H1 (cell line): ENCODE data around the gene IGF2BP3. TPM values are rescaled to one million over a fixed set of nuclear protein-coding genes. Genes with fewer than 3 reads are reported as not detected.

ENCODE experiments used
- CTCF ChIA-PET: fragments of 300-600 bp; sonication (Branson Sonifier 250); formaldehyde crosslinking; loops from one replicate; lab custom pipeline; 2021; ENCODE audit not compliant: partially characterized antibody; lab: Charles Lee
- POLR2A ChIA-PET: fragments of 300-600 bp; sonication (Branson Sonifier 250); formaldehyde crosslinking; loops from one replicate; lab custom pipeline; 2021; ENCODE audit warnings: inconsistent platforms; ENCODE audit not compliant: partially characterized antibody; lab: Charles Lee
- DNase-seq, 2 experiments: peaks; one replicate each; pipeline versions ENCODE4 v3.0.0 to v3.0.0-alpha.2; 2010 to 2022; ENCODE audit warnings: low spot score in 2 of 2, low read depth in 1 of 2, mixed read lengths in 1 of 2
- FAIRE-seq: peaks from 2 replicates; lab custom pipeline; 2011; peaks lifted over from hg19 to GRCh38; lab: Jason Lieb, UNC
- H2AFZ ChIP-seq: 2 replicates; pipeline ENCODE4 v1.8.1; 2012; ENCODE audit warnings: low read length, inconsistent platforms
- H2AK5ac ChIP-seq: 2 replicates; pipeline ENCODE4 v1.6.1; 2013; ENCODE audit warnings: low read depth, low read length
- H2BK120ac ChIP-seq: replicated peaks from 2 replicates; pipeline ENCODE3; 2013; ENCODE audit warnings: low read depth, low read length, inconsistent platforms
- H2BK12ac ChIP-seq: 2 replicates; pipeline ENCODE4 v1.6.1; 2013; ENCODE audit warnings: low read depth, low read length
- H2BK15ac ChIP-seq: 2 replicates; pipeline ENCODE4 v1.6.1; 2013; ENCODE audit warnings: low read length
- H2BK20ac ChIP-seq: 2 replicates; pipeline ENCODE4 v1.6.1; 2013; ENCODE audit warnings: low read length
- H2BK5ac ChIP-seq: 2 replicates; pipeline ENCODE4 v1.6.1; 2013; ENCODE audit warnings: low read depth, low read length
- H3K14ac ChIP-seq: 2 replicates; pipeline ENCODE4 v1.6.1; 2013; ENCODE audit warnings: inconsistent platforms; ENCODE audit not compliant: insufficient read length
- H3K18ac ChIP-seq: 2 replicates; pipeline ENCODE4 v1.6.1; 2013; ENCODE audit warnings: low read length; ENCODE audit errors: extremely low read depth
- H3K23ac ChIP-seq: 2 replicates; pipeline ENCODE4 v1.6.1; 2013; ENCODE audit warnings: inconsistent platforms; ENCODE audit not compliant: insufficient read length
- H3K23me2 ChIP-seq: 2 replicates; pipeline ENCODE4 v1.6.1; 2013; ENCODE audit warnings: low read depth, low read length
- H3K27ac ChIP-seq: 2 replicates; pipeline ENCODE4 v1.6.1; 2011; ENCODE audit warnings: low read depth, low read length, inconsistent platforms
- H3K27me3 ChIP-seq, 4 experiments: replicated peaks in 1 of 4; 1 replicate in 1 of 4; 2 replicates in 3 of 4; pipeline versions ENCODE4 v1.6.1 to v1.8.1; 2011 to 2013; ENCODE audit warnings: low read length in 3 of 4, mild to moderate bottlenecking in 3 of 4, inconsistent platforms in 2 of 4, mixed read lengths in 2 of 4, moderate library complexity in 1 of 4; ENCODE audit not compliant: control insufficient read depth in 3 of 4, insufficient read depth in 3 of 4; ENCODE audit errors: extremely low read depth in 1 of 4
- H3K36me3 ChIP-seq, 4 experiments: 2 replicates each; pipeline versions ENCODE4 v1.6.1 to v1.8.1; 2011 to 2013; ENCODE audit warnings: mild to moderate bottlenecking in 4 of 4, low read length in 3 of 4, moderate library complexity in 2 of 4, control low read depth in 1 of 4, inconsistent platforms in 1 of 4; ENCODE audit not compliant: insufficient read depth in 4 of 4, control insufficient read depth in 2 of 4
- H3K4ac ChIP-seq: replicated peaks from 2 replicates; pipeline ENCODE3; 2013; ENCODE audit warnings: low read length, low read depth, mixed read lengths, inconsistent platforms; ENCODE audit not compliant: insufficient read length
- H3K4me1 ChIP-seq, 4 experiments: replicated peaks in 1 of 4; 1 replicate in 1 of 4; 2 replicates in 3 of 4; pipeline versions ENCODE4 v1.6.1 to v1.8.1; 2011 to 2013; ENCODE audit warnings: low read length in 3 of 4, inconsistent platforms in 2 of 4, mixed read lengths in 1 of 4; ENCODE audit not compliant: insufficient read depth in 4 of 4, control insufficient read depth in 3 of 4
- H3K4me2 ChIP-seq, 2 experiments: 2 replicates each; pipeline versions ENCODE4 v1.6.1 to v1.8.1; 2011 to 2013; ENCODE audit warnings: low read depth in 2 of 2, low read length in 2 of 2, control low read depth in 1 of 2, inconsistent platforms in 1 of 2, mild to moderate bottlenecking in 1 of 2; ENCODE audit not compliant: insufficient read depth in 1 of 2
- H3K4me3 ChIP-seq, 4 experiments: fragments of 200-600, 300-600 bp in 1 of 4; sonication (generic), shearing (Covaris generic), sonication (Bioruptor Twin) in 1 of 4; 2 replicates each; pipeline versions ENCODE4 v1.5.1 to v1.8.1; 2011 to 2016; ENCODE audit warnings: low read length in 4 of 4, low read depth in 3 of 4, control low read depth in 2 of 4, inconsistent platforms in 2 of 4, mild to moderate bottlenecking in 2 of 4, mixed read lengths in 1 of 4, moderate library complexity in 1 of 4; ENCODE audit not compliant: insufficient read depth in 2 of 4; ENCODE audit errors: extremely low read depth in 1 of 4
- H3K56ac ChIP-seq: replicated peaks from 2 replicates; pipeline ENCODE3; 2013; ENCODE audit warnings: low read depth, mild to moderate bottlenecking, mixed read lengths, low read length, inconsistent platforms; ENCODE audit not compliant: insufficient read length
- H3K79me1 ChIP-seq: 2 replicates; pipeline ENCODE4 v1.6.1; 2013; ENCODE audit warnings: low read depth, low read length, control low read depth
- H3K79me2 ChIP-seq, 2 experiments: 2 replicates each; pipeline versions ENCODE4 v1.6.1 to v1.8.1; 2012 to 2013; ENCODE audit warnings: low read length in 2 of 2, mild to moderate bottlenecking in 2 of 2, inconsistent platforms in 1 of 2; ENCODE audit not compliant: insufficient read depth in 2 of 2, control insufficient read depth in 1 of 2
- H3K9ac ChIP-seq, 4 experiments: replicated peaks in 1 of 4; 1 replicate in 1 of 4; 2 replicates in 3 of 4; pipeline versions ENCODE4 v1.6.1 to v1.8.1; 2011 to 2013; ENCODE audit warnings: low read depth in 3 of 4, low read length in 3 of 4, control low read depth in 2 of 4, mild to moderate bottlenecking in 2 of 4, moderate library complexity in 2 of 4, inconsistent platforms in 1 of 4; ENCODE audit errors: extremely low read depth in 1 of 4
- H3K9me3 ChIP-seq, 2 experiments: 2 replicates each; pipeline versions ENCODE4 v1.6.1 to v1.8.1; 2012 to 2013; ENCODE audit warnings: mild to moderate bottlenecking in 2 of 2, moderate library complexity in 2 of 2, control low read depth in 1 of 2, inconsistent platforms in 1 of 2, low read depth in 1 of 2, low read length in 1 of 2, mixed read lengths in 1 of 2; ENCODE audit not compliant: insufficient read depth in 2 of 2
- H4K20me1 ChIP-seq, 2 experiments: replicated peaks in 1 of 2; 2 replicates each; pipeline versions ENCODE3 to v1.8.1; 2011 to 2013; ENCODE audit warnings: inconsistent platforms in 2 of 2, low read length in 2 of 2, mild to moderate bottlenecking in 1 of 2; ENCODE audit not compliant: insufficient read depth in 2 of 2, control insufficient read depth in 1 of 2
- H4K5ac ChIP-seq: 2 replicates; pipeline ENCODE4 v1.6.1; 2013; ENCODE audit warnings: low read length, low read depth, mixed read lengths, inconsistent platforms; ENCODE audit not compliant: insufficient read length
- H4K8ac ChIP-seq: 2 replicates; pipeline ENCODE4 v1.8.0; 2013; ENCODE audit warnings: mild to moderate bottlenecking, moderate library complexity, low read length, inconsistent platforms; ENCODE audit not compliant: insufficient read depth; ENCODE audit errors: extremely low read depth
- H4K91ac ChIP-seq: replicated peaks from 2 replicates; pipeline ENCODE3; 2013; ENCODE audit warnings: low read length, mixed read lengths, inconsistent platforms; ENCODE audit not compliant: insufficient read length
- JUND ChIP-seq: IDR thresholded peaks from 2 replicates; pipeline ENCODE4 v1.6.1; 2011; ENCODE audit warnings: mild to moderate bottlenecking, improper control_type of control experiment, low read length
- KDM1A ChIP-seq: fragments of 200-600, 300-600 bp; sonication (generic); IDR thresholded peaks from 2 replicates; pipeline ENCODE4 v1.7.1; 2016; ENCODE audit warnings: mild to moderate bottlenecking, low read length, borderline replicate concordance
- WGBS, 2 experiments: shearing (Covaris generic) in 1 of 2; methylation state at CpG; one replicate each; pipeline versions ENCODE4 v1.1.6 to v1.1.7; 2013 to 2015; ENCODE audit warnings: low lambda C conversion rate in 2 of 2, mixed read lengths in 2 of 2, inconsistent platforms in 1 of 2, low coverage in 1 of 2, missing lambda C conversion rate in 1 of 2; ENCODE audit not compliant: insufficient replicate concordance in 2 of 2, insufficient coverage in 1 of 2, insufficient read length in 1 of 2; ENCODE audit errors: extremely low coverage in 1 of 2, missing lambda C conversion rate in 1 of 2; 5-methylcytosine and 5-hydroxymethylcytosine counted together
- polyA plus RNA-seq, 7 experiments: library from polyadenylated mRNA; depleted of rRNA in 3 of 7; stranded (reverse) in 5 of 7; unstranded in 2 of 7; fragments of >200 nt in 5 of 7; fragments of 200-250 nt in 2 of 7; gene quantifications; 1 replicate in 5 of 7; 2 replicates in 1 of 7; 4 replicates in 1 of 7; pipeline versions ENCODE4 v1.2.1 to v1.2.3, GENCODE V29; 2011 to 2013; ENCODE audit warnings: missing spikeins in 2 of 7, mixed read lengths in 2 of 7
- total RNA-seq: library from RNA; stranded (reverse); fragmentation: NEBNext Ultra II Directional; extraction: Animal tissue kit (Norgen Biotek cat#: 25700); gene quantifications from 2 replicates; pipeline ENCODE4 v1.2.1, GENCODE V29; 2021

The IGF2BP3 gene
- total and polyA plus RNA-seq, 2 of the 8 experiments (the other 6 are each of a cell fraction or from before 2014, with no cell fraction given), result 66.3 to 193 TPM

GRCh38 chr7:23276947-23277346, 193.3 kb downstream of the IGF2BP3 start:
- no peak overlapping the region for H3K4me3 ChIP-seq
- no peak overlapping the region for H4K8ac ChIP-seq
- no peak overlapping the region for H2BK5ac ChIP-seq
- no peak overlapping the region for H3K23ac ChIP-seq
- no peak overlapping the region for H3K9ac ChIP-seq
- H2BK120ac ChIP-seq, result no peak overlapping the region
- H2BK12ac ChIP-seq, result no peak overlapping the region
- WGBS, 2 experiments, result 85% methylated on average over 3 of the region's 3 CpGs; no CpG with 5 or more reads in 1 of the 2 experiments
- TF ChIP-seq JUND (no peak), KDM1A (peak; percentile 89)
- TF ChIP-seq, all 59 proteins: peak for 1
- Histone ChIP-seq H2AK5ac (no peak overlapping the region), H4K20me1 (no peaks in the 10 kb centered on the region), H2BK15ac (no peak overlapping the region), H2AFZ (no peak overlapping the region), H3K9me3 (no peaks in the 10 kb centered on the region), H3K4ac (no peak overlapping the region), H3K18ac (no peak overlapping the region), H4K5ac (no peak overlapping the region), H3K56ac (no peak overlapping the region), H4K91ac (no peak overlapping the region), H3K27me3 (no peaks in the 10 kb centered on the region), H2BK20ac (no peak overlapping the region), H3K23me2 (no peaks in the 10 kb centered on the region), H3K79me1 (no peaks in the 10 kb centered on the region), H3K4me2 (no peak overlapping the region), H3K4me1 (peaks cover 0 to 3% (median 0%) of the 10 kb centered on the region in 4 experiments; a peak in 1 of 7 replicates), H3K14ac (no peak overlapping the region), H3K27ac (no peak overlapping the region), H3K36me3 (no peaks in the 10 kb centered on the region), H3K79me2 (no peaks in the 10 kb centered on the region)
- ChIA-PET POLR2A (interaction anchor here (0.6 kb wide), 1 partner anchor 12 kb away, joined by 3 read pairs; no protein-coding TSS in a partner anchor), CTCF (interaction anchor here (0.5 to 14.1 kb wide), 24 partner anchors 8 to 457 kb away, joined by 3 to 241 read pairs (median 4); partner anchors contain the start of genes MALSU1 and STK31)
- no peak for FAIRE-seq
- DNase-seq, result no peak
